Measurements from ENCODE around the gene HOXD8.

HOXD8 gene

GRCh38 chr2:176105730-176106580, 23.6 kb upstream of the HOXD8 start:
- no peaks in the 10 kb centered on the region for H3K36me3 ChIP-seq (ENCODE audit: low read length)
- H3K27me3 ChIP-seq (ENCODE audit: low read length), result no peaks in the 10 kb centered on the region
- no peaks in the 10 kb centered on the region for H3F3A ChIP-seq (ENCODE audit: insufficient read depth)
- no peak overlapping the region for H2AFZ ChIP-seq (ENCODE audit: low read depth, low read length, severe bottlenecking)
- H3K4me2 ChIP-seq (ENCODE audit: low read depth, low read length, poor library complexity, severe bottlenecking), result no peak overlapping the region
- no peaks in the 10 kb centered on the region for H3K79me2 ChIP-seq (ENCODE audit: insufficient read depth, low read length)
- H4K20me1 ChIP-seq (ENCODE audit: low read depth, low read length), result no peaks in the 10 kb centered on the region
- TF ChIP-seq, protein P1, sequence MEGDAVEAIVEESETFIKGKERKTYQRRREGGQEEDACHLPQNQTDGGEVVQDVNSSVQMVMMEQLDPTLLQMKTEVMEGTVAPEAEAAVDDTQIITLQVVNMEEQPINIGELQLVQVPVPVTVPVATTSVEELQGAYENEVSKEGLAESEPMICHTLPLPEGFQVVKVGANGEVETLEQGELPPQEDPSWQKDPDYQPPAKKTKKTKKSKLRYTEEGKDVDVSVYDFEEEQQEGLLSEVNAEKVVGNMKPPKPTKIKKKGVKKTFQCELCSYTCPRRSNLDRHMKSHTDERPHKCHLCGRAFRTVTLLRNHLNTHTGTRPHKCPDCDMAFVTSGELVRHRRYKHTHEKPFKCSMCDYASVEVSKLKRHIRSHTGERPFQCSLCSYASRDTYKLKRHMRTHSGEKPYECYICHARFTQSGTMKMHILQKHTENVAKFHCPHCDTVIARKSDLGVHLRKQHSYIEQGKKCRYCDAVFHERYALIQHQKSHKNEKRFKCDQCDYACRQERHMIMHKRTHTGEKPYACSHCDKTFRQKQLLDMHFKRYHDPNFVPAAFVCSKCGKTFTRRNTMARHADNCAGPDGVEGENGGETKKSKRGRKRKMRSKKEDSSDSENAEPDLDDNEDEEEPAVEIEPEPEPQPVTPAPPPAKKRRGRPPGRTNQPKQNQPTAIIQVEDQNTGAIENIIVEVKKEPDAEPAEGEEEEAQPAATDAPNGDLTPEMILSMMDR (IDR thresholded peaks at IDR 0.05; ENCODE audit: insufficient read depth, low read length, poor library complexity, severe bottlenecking), result no peak
- no peak for TF ChIP-seq EZH2phosphoT487 (conservative IDR thresholded peaks at IDR 0.05; ENCODE audit: low read length)
- no peaks in the 10 kb centered on the region for H3K9me2 ChIP-seq (replicated peaks; ENCODE audit: insufficient read depth, low read length)
- H3K4me3 ChIP-seq (ENCODE audit: insufficient read depth, low read length, poor library complexity, severe bottlenecking), result no peak overlapping the region
- H3K9ac ChIP-seq (ENCODE audit: low read length), result no peak overlapping the region
- no peak overlapping the region for H3K27ac ChIP-seq (ENCODE audit: low read depth, low read length)
- no peaks in the 10 kb centered on the region for H3K9me3 ChIP-seq (ENCODE audit: insufficient read depth, low read length)

DNA sequence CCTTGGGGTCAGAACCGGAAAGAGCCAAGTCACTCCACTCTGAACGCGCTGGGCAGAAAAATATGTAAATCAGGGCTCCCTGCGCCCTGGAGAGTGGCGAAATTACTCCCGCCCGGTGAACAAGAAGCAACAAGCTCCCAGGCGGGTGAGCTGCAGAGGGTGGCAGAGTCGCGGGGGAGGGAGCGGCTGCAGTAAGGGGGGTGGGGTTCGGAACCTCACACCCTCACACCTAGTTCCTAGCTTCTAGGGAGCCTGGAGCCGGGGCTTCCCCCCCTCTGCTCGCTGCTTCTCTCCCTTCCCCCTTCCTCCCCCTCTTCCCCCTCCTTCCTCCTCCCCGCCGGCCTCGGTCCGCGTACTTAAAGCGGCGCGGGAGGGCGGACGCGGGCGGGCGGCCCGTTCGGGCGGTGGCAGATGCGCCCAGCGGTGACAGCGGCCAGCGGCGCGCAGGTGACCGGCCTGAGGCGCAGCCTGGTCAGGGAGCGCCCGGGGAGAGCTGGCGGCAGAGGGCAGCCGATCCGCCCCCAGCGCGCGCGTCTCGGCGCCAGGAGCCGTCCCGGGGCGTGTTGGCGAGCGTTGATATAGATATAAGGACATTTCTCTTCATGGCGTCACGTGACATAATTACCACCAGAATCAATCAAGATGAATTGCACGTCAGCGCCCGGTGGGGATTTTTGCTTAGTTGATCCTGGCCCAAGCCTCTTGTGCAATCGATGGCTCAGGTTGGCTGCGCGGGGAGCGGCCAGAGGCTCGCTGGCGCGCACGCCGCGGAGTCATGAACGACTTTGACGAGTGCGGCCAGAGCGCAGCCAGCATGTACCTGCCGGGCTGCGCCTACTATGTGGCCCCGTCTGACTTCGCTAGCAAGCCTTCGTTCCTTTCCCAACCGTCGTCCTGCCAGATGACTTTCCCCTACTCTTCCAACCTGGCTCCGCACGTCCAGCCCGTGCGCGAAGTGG, 22.6 kb upstream of the HOXD8 start, which contains the start of gene HOXD11:
TSS of gene HOXD11 (plus strand) at position 700 of the 959 bp plus-strand sequence. CDS start at position 776, 76 bp downstream.
- no peak within 1 kb of the TSS for H3K27ac ChIP-seq (ENCODE audit: low read depth, low read length)
- no peaks in the 10 kb centered on the region for H3K9me2 ChIP-seq (replicated peaks; ENCODE audit: insufficient read depth, low read length)
- no peaks in the 10 kb centered on the region for H3F3A ChIP-seq (ENCODE audit: insufficient read depth)
- no peak within 1 kb of the TSS for H3K4me3 ChIP-seq (ENCODE audit: insufficient read depth, low read length, poor library complexity, severe bottlenecking)
- H3K27me3 ChIP-seq (ENCODE audit: low read length), result no peaks in the 10 kb centered on the region
- H3K36me3 ChIP-seq (ENCODE audit: low read length), result no peaks in the 10 kb centered on the region
- no peak within 1 kb of the TSS for H3K4me2 ChIP-seq (ENCODE audit: low read depth, low read length, poor library complexity, severe bottlenecking)
- TF ChIP-seq EZH2phosphoT487 (conservative IDR thresholded peaks at IDR 0.05; ENCODE audit: low read length), result no peak
- TF ChIP-seq, protein P1 (IDR thresholded peaks at IDR 0.05; ENCODE audit: insufficient read depth, low read length, poor library complexity, severe bottlenecking), result no peak
- H3K9me3 ChIP-seq (ENCODE audit: insufficient read depth, low read length), result no peaks in the 10 kb centered on the region
- H2AFZ ChIP-seq (ENCODE audit: low read depth, low read length, severe bottlenecking), result no peak within 1 kb of the TSS
- H4K20me1 ChIP-seq (ENCODE audit: low read depth, low read length), result no peaks in the 10 kb centered on the region
- H3K79me2 ChIP-seq (ENCODE audit: insufficient read depth, low read length), result no peaks in the 10 kb centered on the region
- H3K9ac ChIP-seq (ENCODE audit: low read length), result no peak within 1 kb of the TSS

GRCh38 chr2:176107731-176108181, 21.7 kb upstream of the HOXD8 start:
- no peak overlapping the region for H3K9ac ChIP-seq (ENCODE audit: low read length)

More at GRCh38 chr2:176107731-176108181, 21.7 kb upstream of the HOXD8 start:
- H3K4me2 ChIP-seq (ENCODE audit: low read depth, low read length, poor library complexity, severe bottlenecking), result no peak overlapping the region
- H2AFZ ChIP-seq (ENCODE audit: low read depth, low read length, severe bottlenecking), result no peak overlapping the region
- H3K79me2 ChIP-seq (ENCODE audit: insufficient read depth, low read length), result no peaks in the 10 kb centered on the region
- no peak overlapping the region for H3K27ac ChIP-seq (ENCODE audit: low read depth, low read length)
- no peak for TF ChIP-seq EZH2phosphoT487 (conservative IDR thresholded peaks at IDR 0.05; ENCODE audit: low read length)
- TF ChIP-seq, protein P1 (IDR thresholded peaks at IDR 0.05; ENCODE audit: insufficient read depth, low read length, poor library complexity, severe bottlenecking), result no peak
- H3K9me2 ChIP-seq (replicated peaks; ENCODE audit: insufficient read depth, low read length), result no peaks in the 10 kb centered on the region
- H3K27me3 ChIP-seq (ENCODE audit: low read length), result no peaks in the 10 kb centered on the region
- no peaks in the 10 kb centered on the region for H3F3A ChIP-seq (ENCODE audit: insufficient read depth)
- H3K4me3 ChIP-seq (ENCODE audit: insufficient read depth, low read length, poor library complexity, severe bottlenecking), result no peak overlapping the region
- H4K20me1 ChIP-seq (ENCODE audit: low read depth, low read length), result no peaks in the 10 kb centered on the region
- H3K36me3 ChIP-seq (ENCODE audit: low read length), result no peaks in the 10 kb centered on the region
- H3K9me3 ChIP-seq (ENCODE audit: insufficient read depth, low read length), result no peaks in the 10 kb centered on the region
